CD4-positive, alpha-beta T cell treated with Interleukin-12 subunit alpha and Interleukin-12 subunit beta, for 1 hour (primary cell): ENCODE results near the gene NR5A2.

Experiments
- DNase-seq: peaks from one replicate; pipeline ENCODE4 v3.0.0-alpha.2; 2020

NR5A2 gene

DNA sequence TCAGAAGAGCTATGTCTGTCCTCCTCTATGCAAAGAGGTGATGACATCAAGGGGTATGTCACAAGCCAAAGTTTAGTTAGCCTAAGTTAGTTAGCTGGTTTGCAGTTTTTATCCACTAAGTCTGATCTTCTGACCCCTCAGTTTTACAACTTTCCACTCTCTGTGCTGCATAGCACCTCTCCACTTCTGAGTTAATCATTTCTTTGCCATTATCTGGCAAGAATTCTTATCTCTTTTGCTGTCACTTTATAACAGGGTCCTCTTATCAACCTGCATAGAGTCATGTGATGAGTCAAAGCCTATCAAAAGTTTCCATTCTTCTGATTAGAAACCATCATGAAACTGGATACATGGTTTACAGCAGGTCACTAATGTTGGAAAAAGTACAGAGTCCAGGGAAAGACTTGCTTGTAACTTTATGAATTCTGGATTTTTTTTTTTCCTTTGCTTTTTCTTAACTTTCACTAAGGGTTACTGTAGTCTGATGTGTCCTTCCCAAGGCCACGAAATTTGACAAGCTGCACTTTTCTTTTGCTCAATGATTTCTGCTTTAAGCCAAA is at the start of gene NR5A2:
TSS of gene NR5A2 (plus strand) at position 447 of the 560 bp plus-strand sequence. CDS start 138 bp downstream, outside the sequence.
- no peak for DNase-seq

- no peak for DNase-seq
These were observed 49.0 kb upstream of the NR5A2 start for GRCh38 chr1:199978408-199978940.

DNA sequence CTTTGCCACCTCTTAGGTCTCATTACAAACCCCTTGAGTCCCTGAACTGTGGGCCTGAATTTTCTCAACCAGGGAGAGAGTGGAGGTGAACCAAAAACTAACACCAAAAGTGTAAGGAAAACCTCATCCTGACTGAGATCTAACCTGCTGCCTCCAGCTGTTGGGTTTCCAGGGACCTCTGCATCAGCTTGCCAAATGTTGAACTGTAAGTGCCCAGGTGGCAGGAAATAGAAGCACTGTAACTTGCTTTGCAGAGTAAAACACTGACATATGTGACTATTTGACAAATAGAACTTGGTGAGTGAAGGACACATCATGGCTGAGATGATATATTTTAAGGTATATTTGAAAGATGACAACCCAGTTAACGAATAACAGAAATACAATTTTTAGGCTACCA is 48.4 kb upstream of the NR5A2 start:
- no peak for DNase-seq

DNA sequence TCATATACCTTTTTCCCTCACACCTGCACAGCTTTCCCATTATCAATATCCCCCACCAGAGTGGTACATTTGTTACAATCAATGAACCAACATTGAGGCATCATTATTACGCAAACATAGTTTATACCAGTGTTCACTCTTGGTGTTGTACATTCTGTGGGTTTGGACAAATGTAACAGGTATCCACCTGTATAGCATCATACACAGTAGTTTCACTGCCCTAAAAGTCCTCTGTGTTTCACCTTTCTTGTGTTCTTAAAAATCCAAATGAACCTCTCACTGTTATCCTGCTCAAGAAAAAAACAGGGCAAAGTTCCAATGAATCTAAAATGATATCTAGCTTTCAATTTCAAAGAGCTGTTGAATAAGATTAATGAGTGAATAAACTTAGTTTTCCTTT is 45.9 kb upstream of the NR5A2 start:
- no peak for DNase-seq

DNA sequence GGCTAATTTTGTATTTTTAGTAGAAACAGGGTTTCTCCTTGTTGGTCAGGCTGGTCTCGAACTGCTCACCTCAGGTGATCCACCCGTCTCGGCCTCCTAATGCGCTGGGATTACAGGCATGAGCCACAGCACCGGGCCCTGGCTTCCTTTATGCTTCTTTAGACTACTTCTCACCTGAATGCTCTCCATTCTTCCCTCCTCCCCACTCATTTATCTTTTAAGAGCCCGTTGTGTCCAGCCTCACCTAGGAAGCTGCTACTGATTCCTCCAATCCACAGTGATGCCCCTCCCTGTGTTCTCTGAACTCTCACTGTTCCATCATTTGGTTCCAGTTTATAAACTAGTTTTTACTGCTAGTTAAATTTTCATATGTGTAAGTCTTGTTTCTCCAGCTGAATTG is 44.9 kb upstream of the NR5A2 start:
- DNase-seq, result no peak

DNA sequence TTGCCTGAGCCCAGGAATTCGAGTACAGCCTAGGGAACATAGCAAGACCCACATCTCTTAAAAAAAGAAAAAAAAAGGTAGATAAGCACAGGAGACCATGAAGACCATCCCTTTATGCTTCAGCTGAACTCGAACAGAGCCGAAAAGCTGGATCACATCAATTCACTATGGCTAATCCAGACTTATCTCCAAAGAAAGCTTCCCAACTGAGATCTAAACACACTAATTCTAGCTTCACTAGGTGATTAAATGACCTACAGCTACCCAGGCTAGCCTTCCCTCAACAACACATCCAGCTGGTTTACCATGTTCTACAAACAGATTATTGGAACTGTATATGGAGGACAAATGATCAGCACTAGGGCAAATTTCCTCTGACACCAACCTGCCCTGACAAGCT is 44.0 kb upstream of the NR5A2 start:
- no peak for DNase-seq

DNA sequence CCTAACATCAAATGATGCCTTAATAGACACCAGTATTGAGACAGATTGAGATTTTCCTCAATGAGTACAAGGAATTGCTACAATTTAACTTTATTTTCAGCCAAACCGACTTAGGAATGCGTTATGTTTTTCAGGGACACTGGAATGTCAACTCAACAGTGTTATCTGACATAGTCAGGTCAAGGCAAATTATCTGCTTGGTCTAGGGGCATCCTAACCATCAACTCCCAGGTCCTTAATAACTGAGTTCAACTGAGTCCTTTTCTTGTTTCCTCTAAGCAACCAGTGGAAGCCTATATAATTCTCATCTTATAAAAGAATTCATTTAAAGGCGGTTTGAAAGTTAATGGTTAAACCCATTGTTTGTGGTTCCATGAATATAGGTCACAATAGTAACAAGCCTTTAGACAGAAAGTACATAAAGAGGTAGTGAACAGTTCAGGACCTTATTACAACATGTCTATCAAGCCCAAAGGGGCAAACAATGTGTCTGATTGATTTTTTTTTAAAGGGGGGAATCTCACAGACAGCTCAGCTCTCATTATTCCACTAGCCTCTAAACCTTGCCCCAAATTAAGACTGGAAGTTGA is 32.3 kb upstream of the NR5A2 start:
- no peak for DNase-seq

GRCh38 chr1:200005165-200005564 is 22.3 kb upstream of the NR5A2 start:
- DNase-seq, result no peak

- no peak for DNase-seq
These were observed 20.8 kb upstream of the NR5A2 start for GRCh38 chr1:200006711-200007110.

DNA sequence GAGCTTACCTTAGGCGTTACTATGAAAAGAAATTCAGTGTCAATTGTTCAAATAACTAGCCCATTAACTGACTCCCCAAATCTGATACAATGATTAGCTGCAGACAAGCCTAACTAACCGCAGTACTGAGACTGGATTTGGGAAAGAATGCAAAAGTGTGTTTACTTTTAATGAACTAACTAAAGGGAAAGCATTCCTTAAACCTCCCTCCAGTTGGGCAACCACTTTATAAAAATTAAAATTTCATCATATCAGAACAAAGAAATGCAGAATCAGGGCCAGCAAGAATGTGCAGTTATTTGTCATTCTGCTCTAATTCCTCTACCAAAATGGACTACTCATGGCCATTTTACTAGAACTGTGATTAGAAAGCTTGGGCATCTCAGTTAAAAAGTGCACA is 11.7 kb upstream of the NR5A2 start:
- no peak for DNase-seq

DNA sequence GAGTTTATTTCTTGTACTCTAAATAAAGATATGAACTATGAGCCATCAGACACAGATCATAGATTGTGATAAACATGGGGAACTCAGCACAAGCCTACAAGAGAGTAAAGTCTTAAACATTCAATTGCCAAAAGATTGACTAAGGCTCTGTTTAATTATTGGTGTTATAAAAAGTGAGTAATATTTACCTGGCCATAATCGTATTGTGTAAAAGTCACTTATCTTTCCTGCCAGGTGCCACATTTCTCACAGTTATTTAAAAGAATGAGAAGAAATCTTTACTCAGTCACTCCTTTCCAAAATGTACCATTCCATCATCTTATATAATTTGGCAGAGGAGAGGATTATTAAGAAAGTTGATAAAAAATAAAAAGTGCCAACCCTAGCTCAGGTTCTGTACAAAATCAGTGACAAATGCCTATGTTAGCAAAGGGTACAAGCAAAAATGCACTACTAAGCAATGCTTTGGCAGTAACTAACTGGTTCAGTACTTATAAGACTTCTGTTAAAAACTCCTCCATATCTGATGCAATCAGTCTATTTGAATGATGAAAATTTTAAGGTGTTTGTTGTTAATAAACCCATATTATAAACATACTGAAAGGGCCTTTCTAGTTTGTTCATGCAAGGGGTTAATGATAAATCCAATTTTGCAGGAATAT is 5.8 kb upstream of the NR5A2 start:
- DNase-seq, result no peak

- no peak for DNase-seq
These were observed 5.2 kb upstream of the NR5A2 start for GRCh38 chr1:200022239-200022804.

DNA sequence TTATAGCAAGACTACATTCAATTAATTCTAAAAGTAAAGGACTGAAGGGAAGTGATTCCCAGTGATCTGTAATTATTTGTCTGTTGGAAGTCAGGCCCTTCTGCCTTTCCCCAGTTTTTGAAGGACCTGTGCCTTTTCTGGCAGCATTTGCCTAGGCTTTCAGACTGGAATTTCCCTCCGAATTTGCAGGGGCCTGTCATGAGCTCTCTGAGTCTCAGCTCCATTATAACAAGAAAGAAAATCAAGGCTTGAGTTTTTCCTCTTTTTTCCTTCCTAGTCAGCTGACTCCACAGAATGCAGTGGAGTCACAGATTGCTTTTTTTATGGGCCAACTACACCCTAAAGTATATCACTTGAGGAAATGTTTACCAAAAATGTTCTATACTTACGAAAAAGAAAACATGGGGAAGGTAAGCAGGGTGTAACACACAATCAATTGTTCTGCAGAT is 1.1 kb downstream of the NR5A2 start:
- DNase-seq, result no peak

DNA sequence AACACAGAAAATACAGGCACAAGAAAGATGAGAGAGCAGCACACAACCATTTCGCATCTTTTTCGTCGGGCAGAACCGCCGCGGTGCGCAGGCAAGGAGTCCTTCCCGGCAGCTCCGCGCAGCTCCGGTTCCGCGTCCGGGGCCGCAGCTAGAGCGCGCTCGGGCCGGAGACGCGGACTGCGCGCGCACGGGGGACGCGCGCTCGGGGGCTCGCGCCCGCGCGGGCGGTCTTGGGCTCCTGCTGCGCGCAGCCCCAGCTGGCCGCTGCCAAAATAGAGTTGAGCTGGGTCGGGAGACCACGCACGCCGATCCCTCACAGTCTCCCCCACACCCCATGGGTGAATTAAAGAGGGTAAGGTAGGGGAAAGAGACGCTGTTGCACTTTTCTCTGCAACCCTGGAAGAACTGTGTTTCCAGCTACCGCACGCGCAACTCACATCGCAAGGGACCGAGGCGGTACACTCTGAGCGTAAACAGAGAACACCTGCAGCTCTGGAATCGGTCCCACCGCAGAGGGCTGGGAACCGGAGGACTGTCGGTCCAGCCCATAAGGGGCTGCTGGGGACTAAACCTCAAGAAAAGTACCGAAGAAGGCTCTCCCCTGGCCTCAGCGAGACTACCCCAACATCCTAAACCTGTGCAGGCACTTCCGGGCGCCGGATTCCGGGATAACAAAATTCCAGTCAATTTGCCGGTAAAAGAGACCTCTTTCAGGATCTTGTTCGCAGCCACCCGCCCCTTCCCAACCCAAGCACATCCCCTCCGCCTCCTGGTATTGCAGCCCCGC is 1.7 kb downstream of the NR5A2 start:
- DNase-seq, result no peak

- no peak for DNase-seq
These were observed 2.3 kb downstream of the NR5A2 start for GRCh38 chr1:200029822-200030152.

DNA sequence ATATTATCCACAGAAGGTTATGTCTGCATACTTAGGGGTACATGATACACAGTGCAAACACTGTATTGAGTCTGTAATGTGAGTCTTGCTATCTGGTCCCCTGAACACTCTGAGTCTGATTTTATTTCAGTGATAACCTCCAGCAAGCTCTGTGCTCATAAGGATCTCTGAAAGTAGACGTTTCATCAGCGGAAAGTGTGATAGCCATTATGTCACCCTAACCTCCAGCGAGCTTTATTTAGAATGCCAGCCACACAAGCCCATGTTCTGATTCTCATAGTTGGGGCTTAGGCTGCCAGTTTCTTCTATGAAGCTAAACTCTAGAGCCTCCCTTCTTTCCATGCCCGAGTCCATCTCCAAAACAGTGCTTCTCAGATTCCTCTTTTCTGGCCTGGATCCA is 3.3 kb downstream of the NR5A2 start:
- DNase-seq, result no peak

GRCh38 chr1:200033511-200034261 is 6.2 kb downstream of the NR5A2 start:
- DNase-seq, result no peak

DNA sequence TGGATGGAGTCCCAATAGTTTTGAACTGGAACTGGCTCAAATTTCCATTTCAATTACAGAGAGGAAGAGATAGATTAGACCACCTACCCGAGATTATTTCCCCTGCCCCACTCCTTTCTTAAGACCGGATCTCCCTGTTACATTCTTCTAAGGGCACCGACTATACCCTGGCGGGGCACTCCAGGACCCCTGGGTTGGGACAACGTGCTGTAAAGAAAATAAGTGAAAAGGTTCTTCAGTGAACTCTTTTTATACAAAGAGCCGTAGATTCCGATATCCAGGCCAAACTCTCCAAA is 6.7 kb downstream of the NR5A2 start:
- DNase-seq, result no peak

DNA sequence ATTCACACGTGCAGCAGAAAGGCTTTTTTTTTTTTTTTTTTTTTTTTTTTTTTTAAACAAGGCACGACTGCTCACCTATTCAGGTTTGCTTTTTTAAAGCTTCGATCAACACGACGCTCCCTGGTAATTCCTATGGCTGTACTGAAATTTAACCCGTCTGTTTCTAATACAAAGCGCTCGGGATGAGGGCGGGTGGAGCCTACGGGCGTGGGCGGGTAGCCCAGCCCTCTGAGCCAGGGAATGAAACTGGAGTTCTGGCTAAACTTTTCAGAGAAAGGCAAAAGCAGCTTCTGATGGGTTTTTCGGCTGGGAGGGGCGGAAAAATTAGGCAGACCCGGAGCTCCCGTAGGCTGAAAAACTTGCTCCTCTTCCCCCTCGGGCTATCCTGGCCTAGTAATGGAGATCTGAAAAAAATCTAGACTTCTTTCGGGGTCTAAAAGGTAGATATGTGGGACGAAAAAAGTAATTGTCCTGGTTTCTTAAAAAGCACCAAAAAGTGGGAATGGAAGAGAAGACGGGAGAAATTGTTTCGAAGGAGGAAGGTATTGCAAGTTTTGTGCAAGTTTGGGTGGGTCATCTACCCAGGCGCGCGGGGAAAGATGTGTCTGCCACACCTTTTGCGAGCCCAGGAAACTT is 7.4 kb downstream of the NR5A2 start:
- no peak for DNase-seq

DNA sequence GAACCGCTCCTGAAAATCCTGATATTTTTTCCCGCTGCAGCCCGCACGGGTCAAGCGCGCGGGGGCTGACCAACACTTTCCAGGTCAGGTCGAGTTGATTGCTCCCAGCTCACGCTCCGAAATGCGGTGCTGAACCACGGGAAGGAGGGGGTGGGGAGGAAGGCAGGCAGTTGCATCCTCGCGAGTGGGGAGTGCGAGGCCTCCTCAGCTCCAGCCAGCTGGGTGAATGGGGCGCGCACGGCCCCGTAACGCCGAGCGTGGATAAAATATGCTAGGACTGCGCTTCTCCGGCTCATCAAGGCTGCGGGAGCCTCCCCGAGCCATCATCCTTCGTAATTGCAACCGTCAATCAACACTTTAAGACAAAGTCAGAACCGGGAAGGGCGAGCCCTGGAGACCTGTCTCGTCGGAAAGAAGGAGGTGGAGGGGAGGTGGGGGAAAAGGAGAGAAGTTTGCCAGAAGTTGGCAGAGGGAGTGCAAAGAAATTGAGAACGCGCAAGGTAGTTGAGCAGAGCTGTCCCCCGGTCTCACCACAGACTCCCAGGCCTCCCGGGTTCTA is 8.0 kb downstream of the NR5A2 start:
- no peak for DNase-seq

DNA sequence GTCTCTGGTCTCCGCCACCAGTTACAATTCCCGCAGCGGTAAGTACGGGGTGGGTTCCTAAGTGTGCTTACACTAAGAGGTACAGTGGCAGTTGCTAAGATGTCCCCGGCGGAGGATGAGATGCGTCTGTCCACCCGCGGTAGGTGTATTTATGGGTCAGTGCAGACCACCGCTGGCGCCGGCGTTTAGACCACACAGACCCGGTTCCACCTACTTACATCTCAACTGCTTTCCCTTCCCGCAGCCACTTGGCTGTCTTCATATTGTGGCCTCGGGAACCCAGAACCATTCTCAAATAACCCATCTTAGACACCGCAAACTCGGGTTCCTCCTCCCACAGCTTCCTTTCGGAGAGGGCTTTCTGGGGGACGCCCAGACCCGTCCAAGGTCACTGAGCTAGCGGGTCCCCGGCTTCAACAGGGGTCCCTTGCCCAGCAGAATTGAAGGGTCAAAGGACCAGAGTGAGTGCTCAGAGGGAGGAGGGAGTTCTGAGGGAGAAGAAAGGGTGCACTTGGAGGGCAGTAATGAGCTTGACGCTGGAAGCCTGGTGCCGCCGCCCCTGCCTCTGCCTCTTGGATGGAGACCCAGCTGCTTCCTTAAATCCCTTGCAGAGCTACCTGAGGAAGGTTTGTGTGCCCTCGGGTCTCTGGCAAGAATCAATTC is 8.6 kb downstream of the NR5A2 start:
- no peak for DNase-seq
